OCI-LY1 (cell line): ENCODE data around the gene MYO3B.

Experiments
- H2AFZ ChIP-seq: fragments of 200-600 bp; sonication (generic), shearing (Covaris generic); 2 replicates; pipeline ENCODE4 v1.6.0; 2014; ENCODE audit warnings: antibody characterized with exemption, mild to moderate bottlenecking, low read length
- H3F3A ChIP-seq: fragments of 200-600 bp; sonication (generic), shearing (Covaris generic); 2 replicates; pipeline ENCODE4 v1.6.0; 2014; ENCODE audit warnings: mild to moderate bottlenecking, antibody characterized with exemption, low read length, moderate library complexity; ENCODE audit not compliant: insufficient read depth
- H3K27ac ChIP-seq: fragments of 200-600 bp; sonication (generic); 2 replicates; pipeline ENCODE4 v1.5.1; 2014; ENCODE audit warnings: low read length, mixed run types, mild to moderate bottlenecking, low read depth; ENCODE audit not compliant: poor library complexity, severe bottlenecking
- H3K27me3 ChIP-seq: fragments of 200-600 bp; sonication (generic); 2 replicates; pipeline ENCODE4 v1.6.0; 2014; ENCODE audit warnings: antibody characterized with exemption, mild to moderate bottlenecking, low read length, moderate library complexity; ENCODE audit not compliant: insufficient read depth
- H3K36me3 ChIP-seq: fragments of 200-600 bp; sonication (generic); 2 replicates; pipeline ENCODE4 v1.6.1; 2014; ENCODE audit warnings: mild to moderate bottlenecking, antibody characterized with exemption, low read length, moderate library complexity, mixed read lengths; ENCODE audit not compliant: insufficient read depth
- H3K4me1 ChIP-seq: fragments of 200-600 bp; sonication (generic); 2 replicates; pipeline ENCODE4 v1.5.1; 2014; ENCODE audit warnings: mild to moderate bottlenecking, low read length, moderate library complexity; ENCODE audit not compliant: insufficient read depth, severe bottlenecking
- H3K4me2 ChIP-seq: fragments of 200-600 bp; sonication (generic), shearing (Covaris generic); 2 replicates; pipeline ENCODE4 v1.6.1; 2014; ENCODE audit warnings: low read length
- H3K4me3 ChIP-seq: fragments of 200-600 bp; sonication (generic); 2 replicates; pipeline ENCODE4 v1.5.1; 2014; ENCODE audit warnings: low read length, low read depth, mild to moderate bottlenecking, mixed read lengths; ENCODE audit not compliant: poor library complexity, severe bottlenecking
- H3K79me2 ChIP-seq: fragments of 200-600 bp; shearing (Covaris generic); 2 replicates; pipeline ENCODE4 v1.6.1; 2016; ENCODE audit warnings: mixed run types, low read length, mixed read lengths; ENCODE audit not compliant: insufficient read depth
- H3K9ac ChIP-seq: fragments of 200-600 bp; sonication (generic), shearing (Covaris generic); 2 replicates; pipeline ENCODE4 v1.6.1; 2014; ENCODE audit warnings: mild to moderate bottlenecking, low read length, mixed read lengths
- H3K9me2 ChIP-seq: fragments of 200-600 bp; sonication (generic), shearing (Covaris generic); 2 replicates; pipeline ENCODE4 v1.6.1; 2014; ENCODE audit warnings: low read depth, mild to moderate bottlenecking, low read length, mixed read lengths
- H3K9me3 ChIP-seq: fragments of 200-600 bp; shearing (Covaris generic); 2 replicates; pipeline ENCODE4 v1.6.1; 2014; ENCODE audit warnings: low read length, mixed read lengths
- H4K20me1 ChIP-seq: fragments of 200-600 bp; sonication (generic), shearing (Covaris generic); 2 replicates; pipeline ENCODE4 v1.6.0; 2016; ENCODE audit warnings: mild to moderate bottlenecking, low read length; ENCODE audit not compliant: insufficient read depth
- EZH2 ChIP-seq: fragments of 200-600 bp; sonication (generic), shearing (Covaris generic); IDR thresholded peaks from 2 replicates; pipeline ENCODE4 v1.8.0; 2017; ENCODE audit warnings: borderline replicate concordance, mixed run types, mild to moderate bottlenecking, antibody characterized with exemption, low read length, moderate library complexity, mixed read lengths
- TF ChIP-seq, protein P1 (sequence below): fragments of 200-600 bp; sonication (generic), shearing (Covaris generic); IDR thresholded peaks from 2 replicates; pipeline ENCODE4 v1.5.1; 2017; ENCODE audit warnings: mild to moderate bottlenecking, antibody characterized with exemption, low read length, moderate library complexity, mixed read lengths

MYO3B gene

DNA sequence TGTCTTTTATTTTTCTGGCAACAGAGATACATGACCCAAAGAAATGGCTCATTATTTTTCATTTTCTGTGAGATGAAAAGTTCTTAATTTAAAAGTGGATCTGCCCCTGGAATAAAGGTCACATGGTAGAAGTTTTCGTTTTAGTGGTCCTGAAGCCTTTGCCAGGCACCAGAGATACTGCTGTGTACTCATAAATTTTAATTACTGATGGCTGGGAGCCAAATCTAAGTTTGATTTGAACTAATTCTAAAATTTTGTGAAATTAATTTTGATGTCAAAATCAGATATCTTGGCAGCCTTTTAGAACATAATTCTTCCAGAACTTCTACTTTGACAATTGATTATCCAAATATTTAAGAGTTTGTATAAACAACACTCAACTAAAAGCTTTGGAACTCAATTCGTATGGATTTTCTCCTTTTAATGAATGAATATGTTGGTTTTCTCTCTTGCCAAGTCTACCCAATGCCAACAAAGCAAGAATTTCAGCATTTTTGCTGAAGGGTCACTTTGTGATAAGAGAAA is 408.7 kb downstream of the MYO3B start:
- Histone ChIP-seq H3K4me3 (no peak overlapping the region), H3F3A (no peaks in the 10 kb centered on the region), H3K27ac (no peak overlapping the region), H3K9ac (no peak overlapping the region), H2AFZ (no peak overlapping the region), H3K4me2 (no peak overlapping the region), H3K79me2 (no peaks in the 10 kb centered on the region), H4K20me1 (no peaks in the 10 kb centered on the region), H3K36me3 (no peaks in the 10 kb centered on the region), H3K27me3 (no peaks in the 10 kb centered on the region), H3K9me2 (no peaks in the 10 kb centered on the region), H3K9me3 (no peaks in the 10 kb centered on the region), H3K4me1 (no peaks in the 10 kb centered on the region)
- TF ChIP-seq, protein P1, sequence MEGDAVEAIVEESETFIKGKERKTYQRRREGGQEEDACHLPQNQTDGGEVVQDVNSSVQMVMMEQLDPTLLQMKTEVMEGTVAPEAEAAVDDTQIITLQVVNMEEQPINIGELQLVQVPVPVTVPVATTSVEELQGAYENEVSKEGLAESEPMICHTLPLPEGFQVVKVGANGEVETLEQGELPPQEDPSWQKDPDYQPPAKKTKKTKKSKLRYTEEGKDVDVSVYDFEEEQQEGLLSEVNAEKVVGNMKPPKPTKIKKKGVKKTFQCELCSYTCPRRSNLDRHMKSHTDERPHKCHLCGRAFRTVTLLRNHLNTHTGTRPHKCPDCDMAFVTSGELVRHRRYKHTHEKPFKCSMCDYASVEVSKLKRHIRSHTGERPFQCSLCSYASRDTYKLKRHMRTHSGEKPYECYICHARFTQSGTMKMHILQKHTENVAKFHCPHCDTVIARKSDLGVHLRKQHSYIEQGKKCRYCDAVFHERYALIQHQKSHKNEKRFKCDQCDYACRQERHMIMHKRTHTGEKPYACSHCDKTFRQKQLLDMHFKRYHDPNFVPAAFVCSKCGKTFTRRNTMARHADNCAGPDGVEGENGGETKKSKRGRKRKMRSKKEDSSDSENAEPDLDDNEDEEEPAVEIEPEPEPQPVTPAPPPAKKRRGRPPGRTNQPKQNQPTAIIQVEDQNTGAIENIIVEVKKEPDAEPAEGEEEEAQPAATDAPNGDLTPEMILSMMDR, result no peak
- TF ChIP-seq EZH2, result no peak

DNA sequence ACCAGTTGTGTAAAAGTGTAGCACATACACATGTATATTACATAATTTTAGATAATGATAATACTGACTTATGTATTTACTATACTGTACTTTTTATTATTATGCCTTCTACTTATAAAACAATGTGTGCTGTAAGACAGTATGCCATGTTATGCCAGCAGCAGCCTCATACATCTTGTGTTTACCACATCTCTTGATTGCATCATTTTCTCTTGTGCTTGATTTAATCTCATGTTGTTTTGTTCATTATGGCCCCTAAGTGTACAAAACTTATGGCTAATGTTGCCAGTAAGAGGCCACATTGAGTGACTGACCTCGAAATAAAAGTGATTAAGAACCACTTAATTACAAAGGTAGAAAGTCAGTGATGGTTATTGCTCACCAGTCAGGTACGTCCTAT is 409.2 kb downstream of the MYO3B start:
- no peaks in the 10 kb centered on the region for H3K9me3 ChIP-seq
- H3K27me3 ChIP-seq, result no peaks in the 10 kb centered on the region
- no peak overlapping the region for H3K9ac ChIP-seq
- H3K4me1 ChIP-seq, result no peaks in the 10 kb centered on the region
- no peak overlapping the region for H2AFZ ChIP-seq
- TF ChIP-seq, protein P1, result no peak
- no peak for TF ChIP-seq EZH2
- H3K79me2 ChIP-seq, result no peaks in the 10 kb centered on the region
- no peaks in the 10 kb centered on the region for H3K9me2 ChIP-seq
- H3F3A ChIP-seq, result no peaks in the 10 kb centered on the region
- no peak overlapping the region for H3K4me3 ChIP-seq
- no peak overlapping the region for H3K4me2 ChIP-seq
- no peak overlapping the region for H3K27ac ChIP-seq
- no peaks in the 10 kb centered on the region for H3K36me3 ChIP-seq
- H4K20me1 ChIP-seq, result no peaks in the 10 kb centered on the region

DNA sequence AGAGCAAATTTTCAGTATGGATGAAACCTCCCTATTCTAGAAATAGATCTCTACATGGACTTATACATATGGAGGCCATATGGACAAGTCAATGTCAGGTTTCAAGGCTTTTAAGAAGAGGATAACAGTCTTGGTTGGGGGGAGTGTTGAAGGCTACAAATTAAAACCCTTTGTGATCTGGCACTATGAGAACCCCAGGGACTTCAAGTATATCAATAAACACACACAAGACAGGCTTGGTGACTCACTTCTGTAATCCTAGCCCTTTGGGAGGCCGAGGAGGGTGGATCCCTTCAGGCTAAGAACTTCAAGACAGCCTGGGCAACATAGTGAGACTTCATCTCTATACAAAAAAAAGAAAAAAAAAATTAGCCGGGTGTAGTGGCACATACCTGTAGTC is 410.0 kb downstream of the MYO3B start:
- Histone ChIP-seq H3F3A (no peaks in the 10 kb centered on the region), H3K4me1 (no peaks in the 10 kb centered on the region), H3K9me2 (no peaks in the 10 kb centered on the region), H3K36me3 (no peaks in the 10 kb centered on the region), H2AFZ (no peak overlapping the region), H3K27me3 (no peaks in the 10 kb centered on the region), H4K20me1 (no peaks in the 10 kb centered on the region), H3K27ac (no peak overlapping the region), H3K4me3 (no peak overlapping the region), H3K9ac (no peak overlapping the region), H3K4me2 (no peak overlapping the region), H3K79me2 (no peaks in the 10 kb centered on the region), H3K9me3 (no peaks in the 10 kb centered on the region)
- TF ChIP-seq, protein P1, result no peak
- TF ChIP-seq EZH2, result no peak
